Osteoblast (primary cell): ENCODE measurements around the gene UNC5A. TPM values are rescaled to one million over a fixed set of nuclear protein-coding genes. Genes with fewer than 3 reads are reported as not detected.

Source experiments
- DNase-seq: peaks from one replicate; pipeline ENCODE4 v3.0.0; 2011; ENCODE audit warnings: low spot score, mixed read lengths; ENCODE audit not compliant: insufficient read length; ENCODE audit errors: missing footprints
- H2AFZ ChIP-seq: 2 replicates; pipeline ENCODE4 v1.6.0; 2011; ENCODE audit warnings: mild to moderate bottlenecking, low read length
- H3K27ac ChIP-seq: 2 replicates; pipeline ENCODE4 v1.5.1; 2011; ENCODE audit warnings: mild to moderate bottlenecking, low read depth, low read length, moderate library complexity
- H3K27me3 ChIP-seq: 2 replicates; pipeline ENCODE4 v1.6.0; 2012; ENCODE audit warnings: mild to moderate bottlenecking, control low read depth, inconsistent platforms, low read length, moderate library complexity; ENCODE audit not compliant: insufficient read depth
- H3K36me3 ChIP-seq: 2 replicates; pipeline ENCODE4 v1.5.1; 2011; ENCODE audit warnings: mild to moderate bottlenecking, low read length, control low read depth, moderate library complexity; ENCODE audit not compliant: insufficient read depth
- H3K4me1 ChIP-seq: 2 replicates; pipeline ENCODE4 v1.5.1; 2011; ENCODE audit warnings: mild to moderate bottlenecking, low read length, control low read depth, moderate library complexity; ENCODE audit not compliant: insufficient read depth
- H3K4me2 ChIP-seq: 2 replicates; pipeline ENCODE4 v1.6.0; 2011; ENCODE audit warnings: mild to moderate bottlenecking, low read length; ENCODE audit not compliant: insufficient read depth
- H3K4me3 ChIP-seq: fragments of 200-600 bp; sonication (generic); 3 replicates; pipeline ENCODE4 v1.5.1; 2012; ENCODE audit warnings: mild to moderate bottlenecking, low read length, inconsistent platforms; ENCODE audit not compliant: insufficient read depth
- H3K79me2 ChIP-seq: 2 replicates; pipeline ENCODE4 v1.6.0; 2012; ENCODE audit warnings: mild to moderate bottlenecking, low read length, control low read depth, inconsistent platforms; ENCODE audit not compliant: insufficient read depth
- H3K9me3 ChIP-seq: 2 replicates; pipeline ENCODE4 v1.5.1; 2011; ENCODE audit warnings: low read depth, low read length, control low read depth
- H4K20me1 ChIP-seq: 2 replicates; pipeline ENCODE4 v1.6.0; 2012; ENCODE audit warnings: mild to moderate bottlenecking, low read length, control low read depth; ENCODE audit not compliant: insufficient read depth
- CTCF ChIP-seq: IDR thresholded peaks from 2 replicates; pipeline ENCODE4 v1.5.1; 2011; ENCODE audit warnings: mild to moderate bottlenecking, low read depth, low read length, moderate library complexity; ENCODE audit errors: extremely low read depth
- total RNA-seq: library from RNA; depleted of rRNA; stranded (reverse); fragments of >200 nt; gene quantifications from 2 replicates; pipeline ENCODE4 v1.2.3, GENCODE V29; 2012

The UNC5A gene
- total RNA-seq, 1 donor = not detected

GRCh38 chr5:176830995-176831423 lies 20.6 kb downstream of the UNC5A start:
- Histone ChIP-seq H3K79me2 (no peaks in the 10 kb centered on the region), H3K4me2 (no peak overlapping the region), H2AFZ (no peak overlapping the region), H3K9me3 (no peaks in the 10 kb centered on the region), H3K36me3 (no peaks in the 10 kb centered on the region), H3K4me1 (no peaks in the 10 kb centered on the region), H4K20me1 (no peaks in the 10 kb centered on the region), H3K27me3 (no peaks in the 10 kb centered on the region), H3K4me3 (no peak overlapping the region), H3K27ac (no peak overlapping the region)
- no peak for DNase-seq
- no peak for TF ChIP-seq CTCF

GRCh38 chr5:176831425-176831824 lies 21.1 kb downstream of the UNC5A start:
- Histone ChIP-seq H3K4me2 (no peak overlapping the region), H3K4me1 (no peaks in the 10 kb centered on the region), H3K27me3 (peaks cover 4% of the 10 kb centered on the region), H2AFZ (no peak overlapping the region), H4K20me1 (no peaks in the 10 kb centered on the region), H3K27ac (no peak overlapping the region), H3K36me3 (no peaks in the 10 kb centered on the region), H3K79me2 (no peaks in the 10 kb centered on the region), H3K4me3 (no peak overlapping the region), H3K9me3 (no peaks in the 10 kb centered on the region)
- DNase-seq = no peak
- TF ChIP-seq CTCF = no peak

GRCh38 chr5:176832162-176832561 lies 21.8 kb downstream of the UNC5A start:
- Histone ChIP-seq H3K4me1 (no peaks in the 10 kb centered on the region), H3K27ac (no peak overlapping the region), H3K4me2 (no peak overlapping the region), H3K27me3 (peaks cover 5% of the 10 kb centered on the region), H2AFZ (no peak overlapping the region), H3K4me3 (no peak overlapping the region), H3K79me2 (no peaks in the 10 kb centered on the region), H4K20me1 (peaks cover 5% of the 10 kb centered on the region), H3K9me3 (no peaks in the 10 kb centered on the region), H3K36me3 (no peaks in the 10 kb centered on the region)
- DNase-seq = no peak
- TF ChIP-seq CTCF = no peak

- Histone ChIP-seq H3K9me3 (no peaks in the 10 kb centered on the region), H3K4me3 (no peak overlapping the region), H3K79me2 (no peaks in the 10 kb centered on the region), H2AFZ (no peak overlapping the region), H3K36me3 (no peaks in the 10 kb centered on the region), H3K27me3 (peaks cover 5% of the 10 kb centered on the region), H3K4me1 (no peaks in the 10 kb centered on the region), H3K4me2 (no peak overlapping the region), H4K20me1 (peaks cover 5% of the 10 kb centered on the region), H3K27ac (no peak overlapping the region)
- TF ChIP-seq CTCF = no peak
- DNase-seq = no peak
These were observed 22.9 kb downstream of the UNC5A start for GRCh38 chr5:176833286-176833685.
